Brain microvascular endothelial cell (primary cell): ENCODE data around the gene PGA5.

ENCODE experiments used
- DNase-seq: peaks from one replicate; pipeline ENCODE4 v3.0.0-alpha.2; 2020
- H3K27ac ChIP-seq: fragments of 250-450 bp; sonication (Bioruptor Pico); 2 replicates; pipeline ENCODE4 v1.5.1; 2020; ENCODE audit warnings: mild to moderate bottlenecking, moderate library complexity
- H3K27me3 ChIP-seq: fragments of 250-450 bp; sonication (Bioruptor Pico); replicated peaks from 2 replicates; pipeline ENCODE4 v1.5.1; 2020; ENCODE audit warnings: mild to moderate bottlenecking
- H3K36me3 ChIP-seq: fragments of 250-450 bp; sonication (Bioruptor Pico); replicated peaks from 2 replicates; pipeline ENCODE4 v1.5.1; 2020; ENCODE audit warnings: mild to moderate bottlenecking
- H3K4me3 ChIP-seq: 2 replicates; pipeline ENCODE4 v1.5.1; 2011; ENCODE audit warnings: low read depth, mild to moderate bottlenecking, control low read depth, low read length, moderate library complexity
- CTCF ChIP-seq: IDR thresholded peaks from 2 replicates; pipeline ENCODE4 v1.5.1; 2011; ENCODE audit warnings: low read depth, mild to moderate bottlenecking, moderate library complexity, low read length, control low read depth, inconsistent platforms; ENCODE audit errors: missing control alignments
- in situ Hi-C: cut with HindIII; loops from 2 replicates; pipeline ENCODE4 v1.10.0; 2017; ENCODE audit warnings: low sequenced_read_pairs, low pct_ligation_motif_present

Gene PGA5

GRCh38 chr11:61294717-61295595 is 54.0 kb downstream of the PGA5 start, which contains the start of gene VWCE:
Gene VWCE, minus strand, starts transcription at chr11:61295316. Its CDS starts 279 bp downstream, at chr11:61295037.
- no peaks in the 10 kb centered on the region for H3K27me3 ChIP-seq
- DNase-seq, result peak; percentile 15
- H3K27ac ChIP-seq, result no peak within 1 kb of the TSS
- TF ChIP-seq CTCF, result peak; percentile 43
- peaks cover 12% of the 10 kb centered on the region for H3K36me3 ChIP-seq
- H3K4me3 ChIP-seq, result peak within 1 kb of the TSS; percentile 49
- in situ Hi-C loops, result no loop called here

- no peak for DNase-seq
- Histone ChIP-seq H3K27me3 (no peaks in the 10 kb centered on the region), H3K27ac (no peak overlapping the region), H3K36me3 (peaks cover 18% of the 10 kb centered on the region), H3K4me3 (no peak overlapping the region)
- in situ Hi-C loops, result no loop called here
- TF ChIP-seq CTCF, result no peak
These were observed 54.6 kb downstream of the PGA5 start for GRCh38 chr11:61295596-61295926.

- TF ChIP-seq CTCF, result no peak
- Histone ChIP-seq H3K4me3 (no peak overlapping the region), H3K27ac (peak overlapping the region; percentile 74), H3K36me3 (peaks cover 34% of the 10 kb centered on the region), H3K27me3 (no peaks in the 10 kb centered on the region)
- peak; percentile 14 for DNase-seq
- in situ Hi-C loops, result no loop called here
These were observed 56.4 kb downstream of the PGA5 start for GRCh38 chr11:61297341-61297740.

GRCh38 chr11:61297746-61298145 is 56.8 kb downstream of the PGA5 start:
- H3K4me3 ChIP-seq, result no peak overlapping the region
- peak overlapping the region; percentile 74 for H3K27ac ChIP-seq
- peak; percentile 92 for DNase-seq
- in situ Hi-C loops, result no loop called here
- no peak for TF ChIP-seq CTCF
- no peaks in the 10 kb centered on the region for H3K27me3 ChIP-seq
- peaks cover 38% of the 10 kb centered on the region for H3K36me3 ChIP-seq

- TF ChIP-seq CTCF, result no peak
- Histone ChIP-seq H3K36me3 (peaks cover 46% of the 10 kb centered on the region), H3K27me3 (no peaks in the 10 kb centered on the region), H3K4me3 (no peak overlapping the region), H3K27ac (no peak overlapping the region)
- no peak for DNase-seq
- in situ Hi-C loops, result no loop called here
These were observed 57.8 kb downstream of the PGA5 start for GRCh38 chr11:61298663-61299244.
